K562 (cell line): ENCODE measurements around the gene PMVK. TPM values are rescaled to one million over a fixed set of nuclear protein-coding genes. Genes with fewer than 3 reads are reported as not detected.

Experiments used
- EGR1 ChIP-seq: fragments of 450-650 bp; conservative IDR thresholded peaks from 2 replicates; pipeline ENCODE4 v1.6.1; 2017; ENCODE audit warnings: mild to moderate bottlenecking
- GATAD2B ChIP-seq: fragments of 450-650 bp; IDR thresholded peaks from 2 replicates; pipeline ENCODE4 v1.6.1; 2017; ENCODE audit warnings: mild to moderate bottlenecking, borderline replicate concordance
- HLTF ChIP-seq: fragments of 450-650 bp; IDR thresholded peaks from 2 replicates; pipeline ENCODE4 v1.6.1; 2016
- HNRNPL ChIP-seq: fragments of 200-400 bp; formaldehyde crosslinking; IDR thresholded peaks from 2 replicates; pipeline ENCODE4 v1.6.1; 2017; ENCODE audit warnings: low read depth, mild to moderate bottlenecking, low read length
- MNT ChIP-seq, 2 experiments: fragments of 450-650 bp; conservative IDR thresholded peaks; 2 replicates each; pipeline ENCODE4 v1.6.1; 2017; ENCODE audit warnings: mild to moderate bottlenecking in 2 of 2, moderate library complexity in 2 of 2
- NFYB ChIP-seq: IDR thresholded peaks from 2 replicates; pipeline ENCODE4 v1.6.1; 2011; ENCODE audit warnings: mild to moderate bottlenecking, moderate library complexity; ENCODE audit not compliant: insufficient read length; ENCODE audit errors: extremely low read depth
- PYGO2 ChIP-seq: fragments of 450-650 bp; IDR thresholded peaks from 2 replicates; pipeline ENCODE4 v1.6.1; 2016; ENCODE audit warnings: mild to moderate bottlenecking, missing genetic modification characterization, moderate library complexity, missing compliant biosample characterization
- SNAPC5 ChIP-seq: fragments of 250-450 bp; sonication (Bioruptor Pico); IDR thresholded peaks from 2 replicates; pipeline ENCODE4 v1.8.0; 2021; ENCODE audit warnings: moderate library complexity, mild to moderate bottlenecking, inconsistent platforms
- ZBED1 ChIP-seq: IDR thresholded peaks from 2 replicates; pipeline ENCODE4 v1.6.1; 2014
- ZNF134 ChIP-seq: fragments of 250-450 bp; sonication (Bioruptor Pico); conservative IDR thresholded peaks from 2 replicates; pipeline ENCODE4 v1.4.0; 2020
- ZNF253 ChIP-seq: fragments of 250-450 bp; sonication (Bioruptor Pico); conservative IDR thresholded peaks from 2 replicates; pipeline ENCODE4 v1.6.1; 2021; ENCODE audit warnings: mild to moderate bottlenecking
- ZNF583 ChIP-seq: fragments of 250-450 bp; sonication (Bioruptor Pico); IDR thresholded peaks from 2 replicates; pipeline ENCODE4 v1.4.0; 2020
- polyA plus RNA-seq, 8 experiments: library from polyadenylated mRNA; depleted of rRNA in 4 of 8; stranded (reverse) in 5 of 8; unstranded in 3 of 8; fragments of >200 nt; fragmentation: Nextera tagmentation in 2 of 8; fragmentation: Illumina TruSeq in 1 of 8; extraction: Ambion mirVana in 2 of 8; extraction: Trizol in 1 of 8; gene quantifications; 2 replicates each; pipeline versions ENCODE4 v1.2.1 to v1.2.3, GENCODE V29; 2011 to 2014; ENCODE audit warnings: inconsistent platforms in 1 of 8, missing spikeins in 1 of 8
- total RNA-seq, 7 experiments: library from RNA; depleted of rRNA in 6 of 7; stranded (reverse); fragments of >200 nt in 6 of 7; fragmentation: Illumina TruSeq in 2 of 7; extraction: Trizol in 2 of 7; gene quantifications; 2 replicates each; pipeline versions ENCODE4 v1.2.1 to v1.2.3, GENCODE V29; 2011 to 2021; ENCODE audit warnings: low replicate concordance in 1 of 7
- TF ChIP-seq, protein P1 (sequence below): fragments of 450-650 bp; IDR thresholded peaks from 2 replicates; pipeline ENCODE4 v1.6.1; 2017; ENCODE audit warnings: antibody characterized with exemption
- TF ChIP-seq, protein P2 (sequence below): IDR thresholded peaks from 2 replicates; pipeline ENCODE4 v1.6.1; 2016; ENCODE audit warnings: missing genetic modification characterization, missing compliant biosample characterization
- TF ChIP-seq, protein P3 (sequence below): sonication (generic); formaldehyde crosslinking; IDR thresholded peaks from 2 replicates; pipeline ENCODE4 v1.8.0; 2022; ENCODE audit warnings: mild to moderate bottlenecking, missing genetic modification reagents

Gene PMVK
- total and polyA plus RNA-seq, 9 of the 15 experiments (the other 6 are each of a cell fraction or from before 2014, with no cell fraction given), result 1.1 to 15.3 (median 6.3) TPM

DNA sequence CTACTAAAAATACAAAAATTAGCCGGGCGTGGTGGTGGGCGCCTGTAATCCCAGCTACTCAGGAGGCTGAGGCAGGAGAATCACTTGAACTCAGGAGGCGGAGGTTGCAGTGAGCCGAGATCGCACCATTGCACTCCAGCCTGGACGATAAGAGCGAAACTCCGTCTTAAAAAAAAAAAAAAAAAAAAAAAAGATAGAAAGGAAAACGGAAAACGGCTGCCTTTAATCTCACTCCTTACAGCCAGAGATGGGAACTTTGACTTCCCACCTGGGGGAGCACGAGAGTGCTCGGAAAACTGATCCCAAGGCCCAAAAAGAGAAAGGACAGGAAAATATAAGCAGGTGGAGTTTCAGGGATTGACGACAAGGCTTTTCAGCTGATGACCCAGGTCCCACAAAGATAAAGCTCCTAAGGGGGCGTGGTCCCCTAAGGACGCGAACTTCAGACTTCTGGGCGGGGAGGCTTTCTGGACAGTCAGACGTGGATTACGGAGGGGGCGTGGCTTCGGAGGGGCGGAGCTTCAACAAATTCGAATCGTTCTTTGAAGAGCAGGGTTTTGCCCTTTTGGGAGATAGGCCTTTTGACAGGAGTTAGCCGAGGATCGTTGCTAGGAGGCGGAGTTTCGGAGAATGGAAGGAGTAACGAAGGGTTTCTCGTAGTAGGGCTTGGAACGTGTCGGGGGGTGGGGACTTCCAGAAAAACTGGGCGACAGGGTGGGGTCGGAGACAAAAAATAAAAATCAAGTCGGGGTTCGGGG lies 37.0 kb upstream of the PMVK start (continued):
- TF ChIP-seq SNAPC5 (CRISPR knock-in tag), result no peak
- TF ChIP-seq GATAD2B, result no peak
- TF ChIP-seq EGR1, result no peak
- TF ChIP-seq ZNF134, result no peak
- TF ChIP-seq, protein P1, sequence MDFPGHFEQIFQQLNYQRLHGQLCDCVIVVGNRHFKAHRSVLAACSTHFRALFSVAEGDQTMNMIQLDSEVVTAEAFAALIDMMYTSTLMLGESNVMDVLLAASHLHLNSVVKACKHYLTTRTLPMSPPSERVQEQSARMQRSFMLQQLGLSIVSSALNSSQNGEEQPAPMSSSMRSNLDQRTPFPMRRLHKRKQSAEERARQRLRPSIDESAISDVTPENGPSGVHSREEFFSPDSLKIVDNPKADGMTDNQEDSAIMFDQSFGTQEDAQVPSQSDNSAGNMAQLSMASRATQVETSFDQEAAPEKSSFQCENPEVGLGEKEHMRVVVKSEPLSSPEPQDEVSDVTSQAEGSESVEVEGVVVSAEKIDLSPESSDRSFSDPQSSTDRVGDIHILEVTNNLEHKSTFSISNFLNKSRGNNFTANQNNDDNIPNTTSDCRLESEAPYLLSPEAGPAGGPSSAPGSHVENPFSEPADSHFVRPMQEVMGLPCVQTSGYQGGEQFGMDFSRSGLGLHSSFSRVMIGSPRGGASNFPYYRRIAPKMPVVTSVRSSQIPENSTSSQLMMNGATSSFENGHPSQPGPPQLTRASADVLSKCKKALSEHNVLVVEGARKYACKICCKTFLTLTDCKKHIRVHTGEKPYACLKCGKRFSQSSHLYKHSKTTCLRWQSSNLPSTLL, result no peak
- TF ChIP-seq, protein P2, sequence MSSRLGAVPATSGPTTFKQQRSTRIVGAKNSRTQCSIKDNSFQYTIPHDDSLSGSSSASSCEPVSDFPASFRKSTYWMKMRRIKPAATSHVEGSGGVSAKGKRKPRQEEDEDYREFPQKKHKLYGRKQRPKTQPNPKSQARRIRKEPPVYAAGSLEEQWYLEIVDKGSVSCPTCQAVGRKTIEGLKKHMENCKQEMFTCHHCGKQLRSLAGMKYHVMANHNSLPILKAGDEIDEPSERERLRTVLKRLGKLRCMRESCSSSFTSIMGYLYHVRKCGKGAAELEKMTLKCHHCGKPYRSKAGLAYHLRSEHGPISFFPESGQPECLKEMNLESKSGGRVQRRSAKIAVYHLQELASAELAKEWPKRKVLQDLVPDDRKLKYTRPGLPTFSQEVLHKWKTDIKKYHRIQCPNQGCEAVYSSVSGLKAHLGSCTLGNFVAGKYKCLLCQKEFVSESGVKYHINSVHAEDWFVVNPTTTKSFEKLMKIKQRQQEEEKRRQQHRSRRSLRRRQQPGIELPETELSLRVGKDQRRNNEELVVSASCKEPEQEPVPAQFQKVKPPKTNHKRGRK (tag), result no peak
- TF ChIP-seq PYGO2 (tag), result no peak
- no peak for TF ChIP-seq ZNF583
- TF ChIP-seq ZBED1, result no peak
- TF ChIP-seq MNT (conservative IDR thresholded peaks at IDR 0.05), result peak in 1 of 2 experiments; percentile 65; a peak in 3 of 4 replicates
- TF ChIP-seq, protein P3, sequence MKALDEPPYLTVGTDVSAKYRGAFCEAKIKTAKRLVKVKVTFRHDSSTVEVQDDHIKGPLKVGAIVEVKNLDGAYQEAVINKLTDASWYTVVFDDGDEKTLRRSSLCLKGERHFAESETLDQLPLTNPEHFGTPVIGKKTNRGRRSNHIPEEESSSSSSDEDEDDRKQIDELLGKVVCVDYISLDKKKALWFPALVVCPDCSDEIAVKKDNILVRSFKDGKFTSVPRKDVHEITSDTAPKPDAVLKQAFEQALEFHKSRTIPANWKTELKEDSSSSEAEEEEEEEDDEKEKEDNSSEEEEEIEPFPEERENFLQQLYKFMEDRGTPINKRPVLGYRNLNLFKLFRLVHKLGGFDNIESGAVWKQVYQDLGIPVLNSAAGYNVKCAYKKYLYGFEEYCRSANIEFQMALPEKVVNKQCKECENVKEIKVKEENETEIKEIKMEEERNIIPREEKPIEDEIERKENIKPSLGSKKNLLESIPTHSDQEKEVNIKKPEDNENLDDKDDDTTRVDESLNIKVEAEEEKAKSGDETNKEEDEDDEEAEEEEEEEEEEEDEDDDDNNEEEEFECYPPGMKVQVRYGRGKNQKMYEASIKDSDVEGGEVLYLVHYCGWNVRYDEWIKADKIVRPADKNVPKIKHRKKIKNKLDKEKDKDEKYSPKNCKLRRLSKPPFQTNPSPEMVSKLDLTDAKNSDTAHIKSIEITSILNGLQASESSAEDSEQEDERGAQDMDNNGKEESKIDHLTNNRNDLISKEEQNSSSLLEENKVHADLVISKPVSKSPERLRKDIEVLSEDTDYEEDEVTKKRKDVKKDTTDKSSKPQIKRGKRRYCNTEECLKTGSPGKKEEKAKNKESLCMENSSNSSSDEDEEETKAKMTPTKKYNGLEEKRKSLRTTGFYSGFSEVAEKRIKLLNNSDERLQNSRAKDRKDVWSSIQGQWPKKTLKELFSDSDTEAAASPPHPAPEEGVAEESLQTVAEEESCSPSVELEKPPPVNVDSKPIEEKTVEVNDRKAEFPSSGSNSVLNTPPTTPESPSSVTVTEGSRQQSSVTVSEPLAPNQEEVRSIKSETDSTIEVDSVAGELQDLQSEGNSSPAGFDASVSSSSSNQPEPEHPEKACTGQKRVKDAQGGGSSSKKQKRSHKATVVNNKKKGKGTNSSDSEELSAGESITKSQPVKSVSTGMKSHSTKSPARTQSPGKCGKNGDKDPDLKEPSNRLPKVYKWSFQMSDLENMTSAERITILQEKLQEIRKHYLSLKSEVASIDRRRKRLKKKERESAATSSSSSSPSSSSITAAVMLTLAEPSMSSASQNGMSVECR, result no peak
- TF ChIP-seq HNRNPL, result no peak
- TF ChIP-seq NFYB, result no peak
- no peak for TF ChIP-seq ZNF253 (CRISPR knock-in tag)
- peak; percentile 65; the same call in 1 of the 2 replicates for TF ChIP-seq HLTF
